SK-N-SH treated with all-trans-retinoic acid at 6 μM for 48 hours (cell line): Measurements from ENCODE around the gene NEUROD1.

ENCODE experiments used
- ATAC-seq: fragments of 200-7000 bp; cut with Tn5 transposase; 3 replicates; pipeline ENCODE4 v1.9.1; 2020; ENCODE audit warnings: mild to moderate bottlenecking, moderate library complexity
- ARNTL ChIP-seq: fragments of 450-650 bp; formaldehyde crosslinking; IDR thresholded peaks from 2 replicates; pipeline ENCODE4 v1.5.0; 2020; ENCODE audit warnings: low read depth, mild to moderate bottlenecking, moderate library complexity, borderline replicate concordance
- BACH2 ChIP-seq: fragments of 250-450 bp; sonication (Bioruptor Pico); IDR thresholded peaks from 2 replicates; pipeline ENCODE4 v1.9.0; 2021; ENCODE audit warnings: mild to moderate bottlenecking, borderline replicate concordance
- CREB5 ChIP-seq: fragments of 250-450 bp; sonication (Bioruptor Pico); IDR thresholded peaks from 2 replicates; pipeline ENCODE4 v1.5.1; 2020; ENCODE audit warnings: low read depth, mild to moderate bottlenecking, moderate library complexity
- CSDC2 ChIP-seq: fragments of 250-450 bp; sonication (Bioruptor Pico); IDR thresholded peaks from 2 replicates; pipeline ENCODE4 v1.5.0; 2020; ENCODE audit warnings: mild to moderate bottlenecking, moderate library complexity
- ESRRG ChIP-seq: fragments of 250-450 bp; sonication (Bioruptor Pico); IDR thresholded peaks from 2 replicates; pipeline ENCODE4 v1.6.1; 2021; ENCODE audit warnings: mild to moderate bottlenecking
- GLIS3 ChIP-seq: fragments of 250-450 bp; sonication (Bioruptor Pico); IDR thresholded peaks from 2 replicates; pipeline ENCODE4 v1.5.0; 2020; ENCODE audit warnings: mild to moderate bottlenecking, moderate library complexity
- ISL1 ChIP-seq: fragments of 250-450 bp; sonication (Bioruptor Pico); IDR thresholded peaks from 2 replicates; pipeline ENCODE4 v2.1.2; 2022; ENCODE audit warnings: mild to moderate bottlenecking, moderate library complexity
- OSR1 ChIP-seq: fragments of 250-450 bp; sonication (Bioruptor Pico); IDR thresholded peaks from 2 replicates; pipeline ENCODE4 v1.8.0; 2022; ENCODE audit warnings: moderate library complexity, mild to moderate bottlenecking, inconsistent platforms
- POU6F1 ChIP-seq: fragments of 250-450 bp; sonication (Bioruptor Pico); IDR thresholded peaks from 2 replicates; pipeline ENCODE4 v1.8.0; 2021; ENCODE audit warnings: low read depth, mild to moderate bottlenecking, moderate library complexity, borderline replicate concordance
- PPARA ChIP-seq: fragments of 250-450 bp; sonication (Bioruptor Pico); IDR thresholded peaks from 2 replicates; pipeline ENCODE4 v1.5.0; 2020; ENCODE audit warnings: mild to moderate bottlenecking, borderline replicate concordance
- RARB ChIP-seq: fragments of 250-450 bp; sonication (Bioruptor Pico); IDR thresholded peaks from 2 replicates; pipeline ENCODE4 v1.8.0; 2021; ENCODE audit warnings: mild to moderate bottlenecking, moderate library complexity
- SNAI2 ChIP-seq: fragments of 250-450 bp; sonication (Bioruptor Pico); IDR thresholded peaks from 2 replicates; pipeline ENCODE4 v1.5.0; 2020; ENCODE audit warnings: mild to moderate bottlenecking, moderate library complexity
- TCF4 ChIP-seq: fragments of 250-450 bp; sonication (Bioruptor Pico); IDR thresholded peaks from 2 replicates; pipeline ENCODE4 v1.8.0; 2021; ENCODE audit warnings: mild to moderate bottlenecking, moderate library complexity, borderline replicate concordance
- TOX ChIP-seq: fragments of 250-450 bp; sonication (Bioruptor Pico); IDR thresholded peaks from 2 replicates; pipeline ENCODE4 v1.8.0; 2021; ENCODE audit warnings: mild to moderate bottlenecking, moderate library complexity, borderline replicate concordance
- ZC3H10 ChIP-seq: fragments of 250-450 bp; sonication (Bioruptor Pico); IDR thresholded peaks from 2 replicates; pipeline ENCODE4 v1.5.1; 2021; ENCODE audit warnings: mild to moderate bottlenecking, moderate library complexity
- ZFP3 ChIP-seq: fragments of 250-450 bp; sonication (Bioruptor Pico); IDR thresholded peaks from 2 replicates; pipeline ENCODE4 v1.5.0; 2020; ENCODE audit warnings: mild to moderate bottlenecking, moderate library complexity
- ZFP30 ChIP-seq: fragments of 450-650 bp; formaldehyde crosslinking; IDR thresholded peaks from 2 replicates; pipeline ENCODE4 v1.5.0; 2022; ENCODE audit warnings: mild to moderate bottlenecking, moderate library complexity
- ZNF565 ChIP-seq: fragments of 450-650 bp; formaldehyde crosslinking; conservative IDR thresholded peaks from 2 replicates; pipeline ENCODE4 v1.5.0; 2020; ENCODE audit warnings: low read depth, mild to moderate bottlenecking, moderate library complexity
- ZNF70 ChIP-seq: fragments of 450-650 bp; formaldehyde crosslinking; IDR thresholded peaks from 2 replicates; pipeline ENCODE4 v1.5.0; 2020; ENCODE audit warnings: mild to moderate bottlenecking, moderate library complexity
- ZNF8 ChIP-seq: fragments of 450-650 bp; formaldehyde crosslinking; IDR thresholded peaks from 2 replicates; pipeline ENCODE4 v1.5.0; 2020; ENCODE audit warnings: mild to moderate bottlenecking, moderate library complexity
- TF ChIP-seq, protein P1 (sequence below): fragments of 250-450 bp; sonication (Bioruptor Pico); IDR thresholded peaks from 2 replicates; pipeline ENCODE4 v1.5.0; 2020; ENCODE audit warnings: mild to moderate bottlenecking, moderate library complexity
- TF ChIP-seq, protein P2 (sequence below): fragments of 250-450 bp; sonication (Bioruptor Pico); IDR thresholded peaks from 2 replicates; pipeline ENCODE4 v1.5.1; 2021; ENCODE audit warnings: mild to moderate bottlenecking, moderate library complexity
- TF ChIP-seq, protein P3 (sequence below): fragments of 250-450 bp; sonication (Bioruptor Pico); IDR thresholded peaks from 2 replicates; pipeline ENCODE4 v1.8.0; 2020; ENCODE audit warnings: mild to moderate bottlenecking, moderate library complexity, borderline replicate concordance

Gene NEUROD1

DNA sequence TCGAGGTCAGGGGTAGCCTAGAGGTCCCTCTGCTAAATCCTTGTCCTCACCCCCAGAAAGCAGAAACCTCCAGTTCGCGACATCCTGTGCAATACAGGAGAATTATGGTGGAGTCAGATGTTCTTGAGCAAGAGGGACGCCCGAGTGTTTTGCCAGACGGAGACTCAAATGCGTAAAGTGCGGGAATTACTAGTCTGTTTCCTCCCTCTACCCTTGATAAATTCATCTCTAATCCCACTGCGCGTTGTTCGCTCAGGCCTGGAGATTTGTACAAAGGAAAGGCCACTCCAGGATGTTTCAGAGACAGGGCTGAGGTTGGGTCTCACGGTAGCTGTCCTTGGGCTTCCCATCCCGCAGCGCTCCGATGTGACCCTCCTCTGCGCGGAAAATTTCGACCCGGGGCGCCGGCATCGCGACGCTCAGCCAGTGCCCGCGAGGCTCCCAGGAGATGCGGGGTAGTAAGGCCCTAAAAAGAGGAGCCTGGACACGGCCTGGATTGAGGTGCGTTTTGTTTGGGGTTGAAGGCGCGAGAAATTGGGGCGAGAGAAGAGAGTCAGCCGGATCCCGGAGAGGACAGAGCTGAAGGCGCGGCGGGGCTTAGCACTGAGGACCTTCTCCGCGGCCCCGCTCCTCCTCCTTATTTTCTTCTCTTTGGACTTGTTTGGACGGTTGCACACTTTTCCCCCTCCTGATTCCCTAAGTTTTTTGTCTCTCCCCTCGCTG is 2.6 kb upstream of the NEUROD1 start:
- TF ChIP-seq ZC3H10 (CRISPR knock-in tag) (no peak), ZNF70 (CRISPR knock-in tag) (no peak), ZFP3 (CRISPR knock-in tag) (no peak), GLIS3 (CRISPR knock-in tag) (no peak), POU6F1 (CRISPR knock-in tag) (no peak), ZNF565 (CRISPR knock-in tag) (no peak), SNAI2 (CRISPR knock-in tag) (no peak), TCF4 (CRISPR knock-in tag) (no peak), PPARA (CRISPR knock-in tag) (no peak), CSDC2 (CRISPR knock-in tag) (no peak), ZFP30 (CRISPR knock-in tag) (no peak), BACH2 (no peak), ISL1 (CRISPR knock-in tag) (no peak), ZNF8 (no peak), RARB (no peak)
- TF ChIP-seq, protein P1, sequence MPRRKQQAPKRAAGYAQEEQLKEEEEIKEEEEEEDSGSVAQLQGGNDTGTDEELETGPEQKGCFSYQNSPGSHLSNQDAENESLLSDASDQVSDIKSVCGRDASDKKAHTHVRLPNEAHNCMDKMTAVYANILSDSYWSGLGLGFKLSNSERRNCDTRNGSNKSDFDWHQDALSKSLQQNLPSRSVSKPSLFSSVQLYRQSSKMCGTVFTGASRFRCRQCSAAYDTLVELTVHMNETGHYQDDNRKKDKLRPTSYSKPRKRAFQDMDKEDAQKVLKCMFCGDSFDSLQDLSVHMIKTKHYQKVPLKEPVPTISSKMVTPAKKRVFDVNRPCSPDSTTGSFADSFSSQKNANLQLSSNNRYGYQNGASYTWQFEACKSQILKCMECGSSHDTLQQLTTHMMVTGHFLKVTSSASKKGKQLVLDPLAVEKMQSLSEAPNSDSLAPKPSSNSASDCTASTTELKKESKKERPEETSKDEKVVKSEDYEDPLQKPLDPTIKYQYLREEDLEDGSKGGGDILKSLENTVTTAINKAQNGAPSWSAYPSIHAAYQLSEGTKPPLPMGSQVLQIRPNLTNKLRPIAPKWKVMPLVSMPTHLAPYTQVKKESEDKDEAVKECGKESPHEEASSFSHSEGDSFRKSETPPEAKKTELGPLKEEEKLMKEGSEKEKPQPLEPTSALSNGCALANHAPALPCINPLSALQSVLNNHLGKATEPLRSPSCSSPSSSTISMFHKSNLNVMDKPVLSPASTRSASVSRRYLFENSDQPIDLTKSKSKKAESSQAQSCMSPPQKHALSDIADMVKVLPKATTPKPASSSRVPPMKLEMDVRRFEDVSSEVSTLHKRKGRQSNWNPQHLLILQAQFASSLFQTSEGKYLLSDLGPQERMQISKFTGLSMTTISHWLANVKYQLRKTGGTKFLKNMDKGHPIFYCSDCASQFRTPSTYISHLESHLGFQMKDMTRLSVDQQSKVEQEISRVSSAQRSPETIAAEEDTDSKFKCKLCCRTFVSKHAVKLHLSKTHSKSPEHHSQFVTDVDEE (CRISPR knock-in tag) = no peak
- no peak for ATAC-seq

DNA sequence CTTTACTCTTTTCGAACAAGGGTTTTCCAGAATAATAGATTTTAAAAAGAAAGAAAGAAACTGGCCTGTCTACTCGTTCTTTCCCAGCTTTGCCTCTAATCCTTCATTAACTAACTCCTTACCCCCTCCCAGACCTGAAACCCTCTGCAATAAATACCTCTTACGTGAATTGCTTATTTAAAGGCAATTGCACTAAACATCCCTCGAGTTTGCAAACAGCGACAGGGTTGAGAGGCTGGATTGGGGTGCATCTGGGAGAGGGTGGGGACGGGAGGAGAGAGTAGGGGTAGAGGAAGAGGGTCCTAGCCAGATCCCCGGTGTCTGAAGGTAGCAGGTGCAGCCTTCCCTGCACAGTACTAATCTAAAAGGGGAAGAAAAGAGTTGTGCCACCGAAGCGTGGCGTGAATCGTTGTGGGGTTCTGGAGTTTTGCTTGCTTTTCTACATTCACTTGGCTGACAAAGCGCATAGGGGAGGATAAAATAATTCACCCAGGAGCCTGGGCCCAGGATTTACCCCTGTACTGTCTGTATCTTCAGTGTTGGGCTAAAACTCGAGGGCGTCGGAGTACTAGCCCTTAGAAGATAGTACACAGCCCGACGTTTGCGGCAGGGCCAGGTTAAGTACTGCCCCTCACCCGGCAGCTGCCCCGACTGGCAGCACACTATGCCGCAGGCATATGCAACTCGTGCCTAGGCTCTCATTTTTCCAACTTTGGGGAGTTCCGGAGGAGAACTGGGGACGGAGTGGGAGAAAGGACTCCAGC is 1.9 kb upstream of the NEUROD1 start:
- no peak for ATAC-seq
- TF ChIP-seq ESRRG (CRISPR knock-in tag) = no peak
- TF ChIP-seq SNAI2 (CRISPR knock-in tag) = no peak
- TF ChIP-seq TCF4 (CRISPR knock-in tag) = no peak
- no peak for TF ChIP-seq OSR1
- TF ChIP-seq ZNF70 (CRISPR knock-in tag) = no peak
- no peak for TF ChIP-seq ISL1 (CRISPR knock-in tag)
- TF ChIP-seq ZFP3 (CRISPR knock-in tag) = no peak
- TF ChIP-seq, protein P2, sequence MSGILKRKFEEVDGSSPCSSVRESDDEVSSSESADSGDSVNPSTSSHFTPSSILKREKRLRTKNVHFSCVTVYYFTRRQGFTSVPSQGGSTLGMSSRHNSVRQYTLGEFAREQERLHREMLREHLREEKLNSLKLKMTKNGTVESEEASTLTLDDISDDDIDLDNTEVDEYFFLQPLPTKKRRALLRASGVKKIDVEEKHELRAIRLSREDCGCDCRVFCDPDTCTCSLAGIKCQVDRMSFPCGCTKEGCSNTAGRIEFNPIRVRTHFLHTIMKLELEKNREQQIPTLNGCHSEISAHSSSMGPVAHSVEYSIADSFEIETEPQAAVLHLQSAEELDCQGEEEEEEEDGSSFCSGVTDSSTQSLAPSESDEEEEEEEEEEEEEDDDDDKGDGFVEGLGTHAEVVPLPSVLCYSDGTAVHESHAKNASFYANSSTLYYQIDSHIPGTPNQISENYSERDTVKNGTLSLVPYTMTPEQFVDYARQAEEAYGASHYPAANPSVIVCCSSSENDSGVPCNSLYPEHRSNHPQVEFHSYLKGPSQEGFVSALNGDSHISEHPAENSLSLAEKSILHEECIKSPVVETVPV (CRISPR knock-in tag) = no peak
- no peak for TF ChIP-seq ZNF565 (CRISPR knock-in tag)
- no peak for TF ChIP-seq ZC3H10 (CRISPR knock-in tag)
- TF ChIP-seq, protein P3, sequence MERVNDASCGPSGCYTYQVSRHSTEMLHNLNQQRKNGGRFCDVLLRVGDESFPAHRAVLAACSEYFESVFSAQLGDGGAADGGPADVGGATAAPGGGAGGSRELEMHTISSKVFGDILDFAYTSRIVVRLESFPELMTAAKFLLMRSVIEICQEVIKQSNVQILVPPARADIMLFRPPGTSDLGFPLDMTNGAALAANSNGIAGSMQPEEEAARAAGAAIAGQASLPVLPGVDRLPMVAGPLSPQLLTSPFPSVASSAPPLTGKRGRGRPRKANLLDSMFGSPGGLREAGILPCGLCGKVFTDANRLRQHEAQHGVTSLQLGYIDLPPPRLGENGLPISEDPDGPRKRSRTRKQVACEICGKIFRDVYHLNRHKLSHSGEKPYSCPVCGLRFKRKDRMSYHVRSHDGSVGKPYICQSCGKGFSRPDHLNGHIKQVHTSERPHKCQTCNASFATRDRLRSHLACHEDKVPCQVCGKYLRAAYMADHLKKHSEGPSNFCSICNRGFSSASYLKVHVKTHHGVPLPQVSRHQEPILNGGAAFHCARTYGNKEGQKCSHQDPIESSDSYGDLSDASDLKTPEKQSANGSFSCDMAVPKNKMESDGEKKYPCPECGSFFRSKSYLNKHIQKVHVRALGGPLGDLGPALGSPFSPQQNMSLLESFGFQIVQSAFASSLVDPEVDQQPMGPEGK = no peak
- no peak for TF ChIP-seq PPARA (CRISPR knock-in tag)
- no peak for TF ChIP-seq ARNTL (CRISPR knock-in tag)
- TF ChIP-seq POU6F1 (CRISPR knock-in tag) = no peak
- TF ChIP-seq GLIS3 (CRISPR knock-in tag) = no peak
- TF ChIP-seq, protein P1 (CRISPR knock-in tag) = no peak
- no peak for TF ChIP-seq CREB5
- no peak for TF ChIP-seq ZFP30 (CRISPR knock-in tag)
- TF ChIP-seq BACH2 = no peak
- TF ChIP-seq TOX (CRISPR knock-in tag) = no peak
